22Rv1 (cell line): ENCODE measurements around the gene ATP1A1.

Source experiments
- CTCF ChIP-seq: fragments of 450-650 bp; IDR thresholded peaks from 2 replicates; pipeline ENCODE4 v1.5.1; 2017; ENCODE audit warnings: mild to moderate bottlenecking
- ZFX ChIP-seq: fragments of 450-650 bp; IDR thresholded peaks from 2 replicates; pipeline ENCODE4 v1.6.1; 2017; ENCODE audit warnings: antibody characterized with exemption, borderline replicate concordance

DNA sequence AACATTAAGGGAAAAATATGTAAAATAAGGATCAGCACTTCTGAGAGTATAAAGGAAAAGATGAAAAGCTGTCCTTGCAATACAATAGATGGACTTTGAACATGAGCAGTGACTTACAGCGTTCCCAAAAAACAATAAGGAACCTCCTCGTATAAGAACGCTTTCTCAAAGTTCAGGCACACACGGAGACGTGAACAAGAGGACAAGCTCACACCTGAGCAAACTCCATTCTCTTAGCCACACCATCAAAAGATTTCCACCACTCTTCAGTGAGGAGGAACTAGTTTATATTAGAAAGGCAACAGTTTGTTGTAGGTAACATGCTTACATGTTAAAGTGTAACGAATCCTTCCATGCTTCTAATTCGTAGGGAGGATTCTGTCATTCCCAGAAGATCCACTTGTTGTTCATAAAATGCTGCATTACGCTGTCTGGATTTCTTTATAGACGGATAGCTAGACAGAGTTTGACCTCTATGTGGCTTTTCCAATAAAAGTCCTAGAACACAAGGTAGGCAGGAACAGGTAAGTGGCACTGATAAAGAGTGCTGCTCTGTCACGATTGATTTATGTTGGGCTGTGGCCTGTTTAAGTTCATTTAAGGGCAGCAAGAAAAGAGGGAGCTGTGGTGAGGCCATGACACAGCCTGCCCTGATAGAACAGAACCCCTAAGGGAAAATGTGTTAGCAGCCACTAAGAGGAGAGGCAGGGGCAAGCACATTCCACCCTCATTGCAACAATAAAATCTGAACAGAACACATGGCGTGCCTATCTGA, 37.0 kb upstream of the ATP1A1 start:
- no peak for TF ChIP-seq CTCF
- no peak for TF ChIP-seq ZFX
